Measurements from ENCODE around the gene PIMREG.

The PIMREG gene

DNA sequence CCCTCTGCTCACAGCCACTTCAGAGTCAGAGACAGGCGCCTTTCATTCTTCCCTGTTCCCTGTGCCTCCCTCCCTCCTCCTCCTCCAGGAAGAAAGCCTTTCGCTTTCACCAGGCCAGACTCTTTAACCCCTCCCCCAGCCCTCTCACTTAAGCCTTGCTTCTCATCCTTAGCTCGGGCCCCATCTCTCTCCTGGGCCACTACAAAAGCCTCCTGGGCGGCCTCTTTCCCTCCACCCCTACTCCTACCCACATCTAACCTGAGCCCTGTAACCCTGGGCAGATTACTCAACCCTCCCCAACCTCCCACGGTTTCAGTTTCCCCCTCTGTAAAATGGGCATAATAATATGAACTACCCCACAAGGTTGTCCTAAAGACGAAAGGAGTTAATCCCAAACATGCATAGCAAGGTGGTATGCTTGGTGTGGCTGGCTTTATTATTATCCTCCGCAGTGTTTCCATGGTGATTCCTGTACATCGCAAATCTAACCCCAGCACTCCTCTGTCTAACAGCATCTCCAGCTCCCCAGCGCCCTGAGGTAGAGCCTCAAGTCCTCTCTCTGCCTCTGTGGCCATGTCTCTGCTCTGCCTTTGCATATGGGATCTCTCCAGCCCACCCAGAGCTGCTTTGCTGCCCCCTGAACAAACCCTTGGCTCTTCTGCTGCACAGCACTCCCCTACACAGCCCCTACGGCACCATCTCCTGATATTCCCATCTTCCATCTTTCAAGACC lies 17.7 kb downstream of the PIMREG start:
- DNase-seq (ENCODE audit: low spot score) = no peak

DNA sequence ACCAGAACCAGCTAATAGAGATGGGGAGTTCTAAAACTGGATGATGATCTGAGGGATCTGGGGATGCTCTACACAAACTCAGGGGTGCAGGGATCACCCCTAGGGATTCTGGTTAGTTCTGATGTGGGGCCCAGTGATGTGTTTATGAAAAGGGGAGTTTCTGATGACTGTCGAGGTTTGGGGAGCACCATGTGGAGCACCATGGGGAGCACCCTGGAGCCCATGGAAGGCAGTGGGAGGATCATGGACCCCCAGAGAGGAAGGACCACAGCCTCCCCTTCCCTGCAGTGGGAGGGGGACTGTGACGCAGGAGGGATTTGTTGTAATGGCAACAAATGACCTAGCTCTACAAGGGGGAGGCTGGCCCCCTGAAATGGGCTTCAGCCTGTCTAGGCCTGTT lies 18.4 kb downstream of the PIMREG start:
- DNase-seq (ENCODE audit: low spot score) = no peak

DNA sequence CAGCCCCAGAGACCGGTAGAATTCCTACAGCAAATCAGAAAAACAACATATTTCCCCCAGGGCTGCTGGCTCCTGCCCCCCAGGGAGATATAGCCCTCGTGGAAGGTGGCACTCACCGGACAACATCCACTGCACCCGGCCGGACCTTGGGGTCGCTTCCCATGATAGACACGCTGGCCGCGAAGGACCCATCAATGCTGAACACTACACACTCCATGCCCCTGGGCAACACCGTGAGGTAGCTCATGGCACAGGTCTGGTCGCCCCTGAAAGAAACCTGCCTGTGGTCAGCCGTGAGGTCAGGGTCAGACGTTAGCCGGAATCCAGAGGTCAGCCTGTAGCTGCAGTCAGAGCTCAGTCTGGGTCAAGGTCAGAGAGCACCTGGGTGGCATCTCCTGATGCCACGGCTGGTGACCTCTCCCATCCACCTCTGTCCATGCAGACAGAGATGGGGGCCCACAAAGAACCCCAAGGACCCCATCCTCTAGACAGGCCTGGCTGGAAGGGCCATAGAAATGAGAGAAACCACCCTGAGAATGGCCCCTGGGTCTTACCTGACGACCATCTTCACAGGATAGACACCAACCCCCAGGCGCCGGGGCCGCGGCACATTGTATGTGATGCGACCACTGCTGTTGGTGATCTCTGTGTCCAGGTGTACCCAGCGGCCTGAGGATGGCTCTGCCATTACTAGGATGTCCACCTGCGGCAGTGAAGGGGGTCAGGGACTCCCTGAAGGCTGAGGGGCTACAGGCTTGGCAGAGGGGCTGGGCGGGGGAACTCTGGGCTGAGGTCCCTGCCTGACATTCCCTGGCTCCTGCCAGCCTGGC lies 19.6 kb downstream of the PIMREG start:
- DNase-seq (ENCODE audit: low spot score) = no peak

DNA sequence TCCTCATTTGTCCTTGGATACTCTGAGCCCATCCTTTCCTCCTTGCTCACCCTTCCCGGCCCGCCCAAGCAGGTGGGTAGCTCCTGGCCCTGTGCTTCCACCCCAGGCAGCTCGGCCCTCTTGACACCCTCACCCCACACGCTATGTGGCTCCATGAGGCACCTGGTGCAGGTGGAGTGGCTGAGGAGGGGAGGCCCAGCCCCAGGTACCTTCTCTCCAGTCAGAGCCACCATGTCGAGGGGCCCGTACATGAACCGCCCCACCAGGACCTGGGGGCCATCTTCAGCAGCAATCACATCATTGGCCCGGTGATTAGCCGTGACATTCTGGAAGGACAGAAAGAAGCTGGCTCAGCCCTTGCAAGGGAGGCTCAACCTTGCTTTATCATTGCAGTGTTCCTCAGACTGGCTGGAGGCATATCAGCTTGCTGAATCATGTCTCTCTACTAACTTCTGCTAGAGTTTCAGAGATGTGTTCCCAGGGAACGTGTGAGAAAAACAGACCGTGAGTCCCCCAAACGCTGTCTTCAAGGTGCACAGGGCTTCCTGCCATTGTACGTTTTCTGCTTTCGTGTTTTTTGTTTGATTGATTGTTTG lies 20.3 kb downstream of the PIMREG start:
- no peak for DNase-seq (ENCODE audit: low spot score)

DNA sequence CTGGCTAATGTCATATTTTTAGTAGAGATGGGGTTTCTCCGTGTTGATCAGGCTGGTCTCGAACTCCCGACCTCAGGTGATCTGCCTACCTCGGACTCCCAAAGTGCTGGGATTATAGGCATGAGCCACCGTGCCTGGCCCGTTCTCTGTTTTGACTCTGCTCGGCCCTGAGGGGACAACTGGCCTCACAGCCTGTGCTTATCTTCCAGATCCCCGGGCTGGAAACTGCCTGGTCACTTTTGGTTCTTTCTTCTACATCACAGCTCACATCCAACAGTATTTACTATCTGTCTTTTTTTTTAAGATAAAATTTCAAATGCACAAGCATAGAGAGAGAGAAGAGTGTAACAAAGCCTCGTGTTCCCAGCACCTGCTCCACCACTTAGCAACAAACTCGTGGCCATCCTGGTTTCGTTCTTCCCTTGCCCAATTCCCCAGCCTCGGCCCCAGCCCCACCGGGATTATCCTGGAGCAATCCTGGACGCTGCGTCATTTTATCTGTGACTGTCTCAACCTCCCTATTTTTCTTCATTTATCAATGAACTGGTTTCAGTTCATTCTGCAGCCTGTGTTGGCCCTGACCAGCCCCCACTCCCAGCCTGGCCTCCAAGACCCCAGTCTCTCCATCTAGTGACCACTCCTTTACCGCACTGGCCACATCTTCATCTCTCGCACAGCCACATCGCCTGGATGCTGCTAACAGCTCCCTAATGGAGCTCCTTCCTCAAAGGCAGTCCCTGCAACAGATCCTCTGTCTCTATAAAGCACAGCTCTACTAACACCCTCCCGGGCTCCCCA lies 21.1 kb downstream of the PIMREG start:
- no peak for DNase-seq (ENCODE audit: low spot score)

DNA sequence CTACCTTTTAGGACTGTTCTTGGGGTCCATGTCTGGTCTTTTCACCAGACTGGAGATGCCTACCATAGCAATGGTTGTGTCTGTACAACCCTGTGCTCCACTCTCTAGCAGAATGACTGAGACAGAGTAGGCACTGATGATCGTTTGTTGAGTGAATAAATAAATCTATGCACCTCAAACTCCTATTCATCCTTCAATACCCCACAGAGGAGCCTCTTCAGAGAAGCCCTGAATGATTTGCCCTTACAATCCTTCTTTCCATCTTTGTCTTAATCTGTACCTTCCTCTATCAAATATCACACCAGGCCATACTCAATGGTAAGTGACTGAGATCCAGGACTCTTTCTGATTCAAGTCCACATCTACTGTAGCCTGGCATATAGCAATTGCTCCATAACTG lies 23.3 kb downstream of the PIMREG start:
- no peak for DNase-seq (ENCODE audit: low spot score)

DNA sequence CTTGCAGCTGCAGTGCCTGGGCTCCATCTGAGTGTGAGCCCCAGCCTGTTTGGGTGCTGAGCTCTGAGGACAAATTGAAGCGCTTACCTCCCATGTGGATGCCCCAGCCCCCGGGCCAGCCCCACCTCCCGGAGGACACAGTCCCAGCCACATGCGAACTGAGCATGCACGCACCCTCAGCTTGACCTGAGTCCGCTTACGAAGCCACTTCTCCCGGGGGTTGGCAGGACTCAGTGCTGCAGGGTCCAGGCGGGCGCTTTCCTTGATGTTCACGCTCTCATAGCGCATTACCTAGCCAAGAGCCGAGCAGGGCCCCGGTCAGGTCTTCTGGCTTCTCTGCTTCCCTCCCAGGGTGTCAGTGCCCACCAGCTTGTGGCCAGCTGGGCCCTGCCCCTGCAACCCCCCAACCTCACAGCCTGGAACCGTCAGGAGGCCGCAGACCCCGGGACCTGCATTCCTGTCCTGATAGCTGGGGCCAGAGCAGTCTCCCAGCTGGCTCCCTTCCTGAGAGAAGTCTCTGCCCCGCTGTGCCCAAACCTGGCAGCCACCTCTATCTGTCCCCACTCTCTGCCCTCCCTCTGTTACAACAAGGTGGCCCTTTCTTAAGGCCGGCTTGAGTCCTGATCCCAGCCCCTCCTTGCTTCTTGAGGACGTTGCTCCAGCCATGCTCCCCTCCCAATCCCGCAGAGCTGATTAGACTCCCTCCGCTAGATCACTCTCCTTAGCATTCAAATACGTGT lies 24.0 kb downstream of the PIMREG start:
- no peak for DNase-seq (ENCODE audit: low spot score)

DNA sequence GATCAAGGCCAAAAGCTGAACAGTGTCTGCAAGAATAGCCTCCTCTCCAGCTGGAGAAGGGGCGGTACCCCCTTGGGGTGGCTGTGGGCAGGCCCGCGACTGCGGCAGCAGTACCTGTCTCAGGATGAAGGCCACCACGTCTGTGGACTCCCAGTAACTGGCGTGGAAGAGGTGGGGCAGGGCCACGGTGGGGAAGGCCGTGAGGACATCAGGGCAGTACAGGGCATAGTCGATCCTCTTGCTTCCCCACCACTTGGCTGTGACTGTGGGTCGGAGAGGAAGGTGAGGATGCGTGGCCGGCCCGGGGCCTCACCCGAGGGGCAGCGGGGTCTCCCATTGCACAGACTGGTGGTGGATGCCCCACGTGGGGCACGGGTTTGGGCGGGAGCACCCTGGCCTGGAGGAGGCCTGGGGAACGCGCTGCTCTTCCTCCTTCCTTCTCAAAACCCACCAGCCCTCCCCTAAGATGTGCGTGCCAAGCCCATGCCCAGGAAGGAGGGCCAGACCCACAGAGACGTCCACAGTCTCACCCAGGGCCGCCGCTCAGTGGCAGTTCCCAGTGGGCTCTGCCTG lies 26.0 kb downstream of the PIMREG start:
- no peak for DNase-seq (ENCODE audit: low spot score)

DNA sequence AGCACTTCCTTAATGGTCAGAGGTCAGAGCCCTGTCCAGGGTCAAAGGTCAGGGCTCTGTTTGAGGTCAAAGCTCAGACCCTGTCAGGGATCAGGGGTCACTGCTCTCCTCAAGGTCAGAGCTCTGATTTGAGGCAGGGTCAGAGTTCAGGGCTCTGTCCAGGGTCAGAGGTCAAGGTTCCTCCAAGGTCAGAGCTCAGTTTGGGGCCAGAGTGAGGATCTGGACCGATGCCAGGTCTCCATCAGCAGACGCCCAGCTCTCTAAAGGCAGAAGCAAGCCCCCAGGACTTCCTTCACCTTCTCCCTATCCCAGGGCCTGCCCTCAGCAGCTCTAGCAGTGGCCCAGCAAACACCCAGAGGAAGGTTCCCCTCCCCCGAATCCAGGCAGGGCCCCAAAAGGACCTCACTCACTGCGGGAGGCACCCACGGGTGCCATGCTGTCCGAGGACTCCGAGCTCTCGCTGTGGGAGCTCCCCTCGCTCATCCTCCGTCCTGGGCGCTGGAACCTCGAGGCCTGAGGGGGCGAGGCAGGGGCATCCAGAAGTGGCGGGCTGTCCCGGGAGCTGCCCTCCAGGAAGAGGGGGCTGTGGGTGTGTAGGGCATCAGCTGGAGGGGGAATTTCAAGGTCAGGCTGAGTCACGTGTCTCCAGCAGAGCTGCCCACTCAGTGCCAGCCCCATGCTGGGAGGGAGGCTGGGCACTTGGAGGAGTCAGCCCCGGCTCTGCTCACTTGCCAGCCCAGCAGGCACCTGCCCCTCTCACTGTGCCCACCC lies 26.7 kb downstream of the PIMREG start:
- no peak for DNase-seq (ENCODE audit: low spot score)

DNA sequence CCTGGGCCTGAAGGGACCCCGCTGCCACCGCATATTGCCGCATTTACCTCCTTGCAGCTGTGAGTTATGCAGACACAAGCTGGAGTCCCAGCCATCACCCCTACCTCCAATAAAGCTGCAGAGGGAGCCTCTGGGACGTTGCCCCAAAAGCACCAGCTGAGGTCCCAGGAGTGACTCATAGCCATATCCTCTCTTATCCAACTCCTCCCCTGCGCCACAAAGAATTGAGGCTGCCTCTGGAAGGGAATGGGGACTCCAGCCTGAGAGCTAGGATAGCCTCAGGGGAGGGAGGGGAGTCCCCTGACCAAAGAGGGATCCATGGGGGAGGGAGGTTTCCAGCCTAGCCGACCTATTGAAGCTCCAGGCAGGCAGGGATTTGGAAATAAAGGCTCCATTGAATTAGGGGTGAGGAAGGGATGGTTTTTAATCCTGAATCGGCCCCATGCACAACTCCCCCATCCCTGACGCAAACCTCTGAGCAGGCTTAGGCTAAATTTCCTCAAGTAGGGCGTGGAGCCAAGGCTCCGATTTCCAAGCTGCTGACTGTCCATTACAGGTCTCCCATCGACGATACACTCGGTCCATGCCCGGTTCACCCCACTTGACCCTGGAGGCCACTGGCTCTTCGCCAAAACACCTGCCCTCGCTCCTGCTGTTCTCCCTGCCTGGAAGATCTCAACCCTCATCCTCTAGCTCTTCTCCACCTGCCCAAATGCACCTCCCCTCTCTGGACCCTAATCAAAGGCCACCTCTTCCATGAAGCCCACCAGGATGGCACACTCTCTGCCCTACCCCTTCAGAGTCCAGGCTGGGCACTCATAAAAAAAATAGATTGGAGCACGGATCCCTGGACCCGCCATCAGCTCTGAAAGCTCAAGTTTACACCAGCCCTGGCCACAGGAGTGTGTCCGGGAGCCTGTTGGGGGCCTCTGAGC lies 27.5 kb downstream of the PIMREG start:
- DNase-seq (ENCODE audit: low spot score) = peak; percentile 86

DNA sequence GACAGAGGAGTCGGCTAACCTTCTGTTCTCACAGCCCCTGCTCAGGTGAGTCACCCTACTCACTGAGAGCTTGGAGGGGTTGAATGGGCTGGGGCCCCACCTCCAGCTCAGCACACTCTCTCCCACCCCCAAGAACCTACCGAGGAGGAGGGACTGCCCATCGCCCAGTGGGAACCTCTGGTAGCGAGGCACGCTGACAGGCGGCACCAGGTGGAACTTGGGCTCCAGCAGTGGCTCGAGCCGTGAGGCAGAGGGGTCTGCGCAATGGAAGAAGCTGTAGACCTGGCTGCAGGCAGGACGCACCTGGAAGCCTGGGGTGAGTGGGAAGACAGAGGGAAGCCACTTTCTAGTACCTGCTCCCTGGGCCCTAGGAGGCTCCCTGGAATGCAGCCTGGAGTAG lies 28.3 kb downstream of the PIMREG start:
- no peak for DNase-seq (ENCODE audit: low spot score)

DNA sequence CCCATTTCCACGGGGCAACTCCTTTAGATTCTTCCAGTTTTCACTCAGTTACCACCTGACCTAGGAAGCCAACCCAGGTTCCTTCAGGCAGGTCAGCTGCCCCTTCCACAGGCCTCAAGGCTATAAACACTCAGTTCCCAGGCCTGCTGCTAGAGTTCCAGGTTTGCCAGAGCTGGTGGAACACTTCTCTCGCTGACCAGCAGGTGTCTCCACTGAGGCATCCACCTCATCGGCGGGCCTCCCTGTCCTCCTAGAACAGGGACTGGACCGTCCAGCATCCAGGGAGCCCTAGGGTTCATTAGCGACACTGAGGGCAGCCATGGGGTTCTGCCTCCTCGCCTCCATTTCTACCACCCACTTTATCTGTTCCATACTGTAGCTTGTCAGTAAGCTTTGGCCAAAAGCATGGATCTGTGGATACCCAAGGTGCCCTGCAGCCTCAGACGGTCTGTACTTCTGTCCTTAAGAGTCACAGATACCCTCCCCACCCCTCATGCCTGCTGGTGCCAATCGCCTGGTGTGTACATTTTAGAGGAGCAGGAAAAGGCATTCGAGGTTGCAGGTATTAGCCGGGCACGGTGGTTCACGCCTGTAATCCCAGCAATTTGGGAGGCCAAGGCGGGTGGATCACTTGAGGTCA lies 29.0 kb downstream of the PIMREG start:
- peak; percentile 95 for DNase-seq (ENCODE audit: low spot score)

DNA sequence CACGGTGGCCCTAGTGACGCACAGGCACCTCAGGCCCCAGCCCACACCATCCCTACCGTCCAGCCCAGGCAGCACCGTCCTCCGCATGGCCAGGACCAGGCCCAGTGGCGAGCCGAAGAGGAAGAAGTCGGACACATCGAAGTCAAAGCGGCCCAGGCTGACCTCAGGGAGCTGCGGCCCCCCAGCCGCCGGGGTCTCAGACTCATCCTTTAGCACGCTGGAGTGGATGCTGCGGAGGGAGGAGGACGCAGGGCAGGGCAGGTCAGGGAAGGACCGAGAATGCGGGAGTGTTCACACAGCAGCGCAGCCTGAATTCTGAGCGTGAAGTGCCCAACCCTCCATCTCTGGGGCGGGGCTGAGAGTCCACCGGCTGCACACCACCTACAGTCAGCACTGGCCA lies 30.1 kb downstream of the PIMREG start:
- no peak for DNase-seq (ENCODE audit: low spot score)

DNA sequence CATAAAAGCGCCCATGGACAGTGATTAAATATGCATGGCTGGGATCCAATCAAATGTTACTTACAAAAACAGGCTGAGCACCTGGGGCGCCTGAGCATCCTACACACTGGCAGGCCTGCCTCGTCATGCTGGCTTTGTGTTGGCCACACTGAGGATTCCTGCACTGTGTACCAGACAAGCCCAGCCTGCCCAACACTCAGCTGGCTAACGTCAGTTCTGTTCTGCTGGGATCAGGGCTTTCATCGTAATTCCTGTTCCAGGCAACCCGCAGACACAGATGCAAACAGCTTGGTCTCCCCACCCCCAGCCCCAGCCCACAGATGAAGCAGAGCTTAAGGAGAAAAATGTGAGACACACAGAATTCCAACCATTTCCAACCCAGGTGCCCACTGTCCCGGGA lies 30.7 kb downstream of the PIMREG start:
- DNase-seq (ENCODE audit: low spot score) = no peak

DNA sequence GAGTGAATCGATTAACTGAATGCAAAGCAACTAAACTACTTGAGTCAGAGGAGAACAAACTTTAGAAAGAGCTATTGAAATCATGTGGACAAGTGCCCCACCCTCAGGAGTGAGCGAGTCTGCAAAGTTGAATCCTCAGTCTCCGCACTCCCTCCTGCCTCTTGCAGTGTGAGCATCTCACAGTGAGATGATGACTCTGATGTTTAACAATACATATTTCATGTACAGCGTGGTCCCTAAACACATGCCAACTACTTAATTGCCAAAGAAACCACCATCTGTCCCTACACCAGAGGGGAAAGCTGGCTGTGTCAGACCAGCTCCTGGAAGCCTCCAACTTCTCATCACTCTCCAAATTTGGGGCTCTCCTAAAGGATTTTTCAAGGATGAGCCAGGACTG lies 31.2 kb downstream of the PIMREG start:
- DNase-seq (ENCODE audit: low spot score) = no peak

DNA sequence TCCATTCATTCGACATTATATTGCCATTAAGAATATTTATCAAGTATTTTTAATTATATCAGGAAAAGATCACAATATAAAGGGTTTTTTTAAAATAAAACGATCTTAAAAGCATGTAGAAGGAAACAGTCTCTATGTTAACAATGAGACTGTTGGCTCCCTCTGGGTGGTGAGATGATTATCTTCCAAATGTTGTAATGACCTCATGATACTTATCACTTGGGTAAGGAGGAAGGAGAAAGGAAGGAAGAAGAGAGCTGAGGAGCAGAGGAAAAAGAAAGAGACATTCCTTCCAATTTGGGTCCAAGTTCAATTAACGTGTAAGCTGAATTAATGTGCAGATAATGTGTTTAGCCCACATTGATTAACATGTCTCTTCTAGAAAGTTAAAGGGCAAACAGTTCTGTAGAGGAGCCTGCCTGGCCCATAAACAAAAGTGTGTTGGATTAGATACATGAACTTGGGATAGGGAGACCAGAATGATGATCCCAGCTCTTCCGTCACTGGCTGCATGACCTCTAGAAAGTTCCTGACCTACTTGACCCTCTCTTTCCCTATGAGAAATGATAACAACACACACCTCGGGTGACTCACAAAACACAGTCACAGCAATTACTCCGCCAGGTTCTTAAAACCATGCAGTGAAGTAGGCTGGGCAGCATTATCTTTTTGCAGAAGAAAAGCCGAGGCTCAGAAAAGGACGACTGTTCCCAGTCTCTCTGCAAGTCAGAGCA lies 32.0 kb downstream of the PIMREG start:
- no peak for DNase-seq (ENCODE audit: low spot score)

DNA sequence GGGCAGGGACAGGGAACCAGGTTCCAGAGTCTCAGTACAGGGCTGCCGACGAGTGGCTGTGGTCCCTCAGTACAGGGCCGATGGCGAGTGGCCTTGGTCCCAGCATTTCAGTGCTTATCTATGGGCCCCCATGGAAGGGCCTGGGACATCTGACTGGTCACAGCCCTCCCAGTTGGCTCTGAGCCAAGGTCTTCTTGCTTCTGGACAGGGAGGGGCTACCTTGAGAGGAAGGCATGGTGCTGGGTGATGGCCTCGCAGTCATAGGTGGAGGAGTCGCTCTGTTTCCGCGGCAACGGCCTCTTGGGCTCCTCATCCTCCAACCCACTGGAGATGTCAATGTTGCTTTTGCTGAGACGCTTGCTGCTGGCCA lies 32.5 kb downstream of the PIMREG start:
- no peak for DNase-seq (ENCODE audit: low spot score)

DNA sequence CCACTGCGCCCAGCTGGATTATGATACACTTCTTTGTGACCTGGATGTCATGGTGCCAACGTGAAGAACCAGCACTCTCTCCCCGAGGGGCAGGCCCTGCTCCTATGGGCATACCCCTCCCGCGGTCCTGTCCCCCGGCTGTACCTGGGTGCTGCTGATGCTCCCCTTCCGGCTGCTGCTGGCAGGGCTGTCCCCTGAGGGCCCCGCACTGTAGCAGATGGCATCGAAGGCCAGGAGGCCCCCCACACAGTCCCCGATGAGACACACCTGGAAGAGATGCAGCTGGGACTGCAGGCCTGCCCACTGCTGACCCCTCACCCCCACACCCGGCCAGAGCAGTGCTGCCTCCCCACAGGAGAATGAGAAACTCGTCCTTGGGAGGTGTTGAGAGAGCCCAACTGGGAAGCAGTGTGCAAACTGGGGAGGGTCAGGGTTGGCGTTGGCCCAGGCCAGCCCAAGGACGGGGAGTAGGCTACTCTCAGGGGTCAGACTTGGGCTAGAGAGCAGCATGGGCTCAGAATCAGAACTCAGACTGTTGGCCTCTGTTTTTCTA lies 33.7 kb downstream of the PIMREG start:
- DNase-seq (ENCODE audit: low spot score) = no peak

All from AG08395 (cell line).